ENCODE results near the gene ZNF581. TPM values are rescaled to one million over a fixed set of nuclear protein-coding genes. Genes with fewer than 3 reads are reported as not detected.

ZNF581 gene
- total RNA-seq, 1 experiment from 2014 or later, result 37.5 TPM

DNA sequence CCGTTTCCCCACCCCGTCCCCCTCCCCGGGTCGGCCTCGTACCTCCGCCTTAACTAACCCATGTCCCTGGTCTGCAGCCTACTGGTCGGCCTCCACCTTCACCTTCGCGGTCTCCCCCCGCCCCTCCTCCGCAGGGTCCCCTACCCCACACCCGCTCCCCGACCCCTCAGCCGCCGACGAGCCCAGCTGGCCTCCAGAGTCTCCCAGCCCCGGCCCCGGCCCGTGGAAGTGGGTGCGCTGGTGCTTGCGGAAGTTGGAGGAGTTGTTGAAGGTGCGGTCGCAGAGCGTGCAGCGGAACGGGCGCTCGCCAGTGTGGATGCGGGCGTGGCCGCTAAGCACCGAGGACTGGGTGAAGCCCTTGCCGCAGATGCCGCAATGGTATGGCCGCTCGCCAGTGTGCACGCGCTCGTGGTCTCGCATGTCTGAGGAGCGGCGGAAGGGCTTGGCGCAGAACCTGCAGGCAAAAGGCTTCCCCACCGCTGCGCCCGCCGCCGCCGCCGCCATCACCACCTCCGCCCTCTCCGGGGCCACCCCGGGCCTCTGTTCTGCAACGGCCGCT, 21.7 kb upstream of the ZNF581 start:
- Histone ChIP-seq H3K4me1 (ENCODE audit: insufficient read depth, low read length) (peaks cover 10% of the 10 kb centered on the region), H3K4me2 (ENCODE audit: low read length) (no peak overlapping the region), H3K4me3 (ENCODE audit: low read length) (no peak overlapping the region), H2AFZ (ENCODE audit: low read length) (no peak overlapping the region), H3F3A (ENCODE audit: low read length, unreplicated experiment) (no peaks in the 10 kb centered on the region), H3K9ac (ENCODE audit: low read length) (no peak overlapping the region), H3K9me3 (ENCODE audit: low read length) (no peaks in the 10 kb centered on the region), H3K27me3 (ENCODE audit: low read length) (no peaks in the 10 kb centered on the region), H3K79me2 (ENCODE audit: low read length) (peaks cover 8% of the 10 kb centered on the region), H3K36me3 (ENCODE audit: low read depth, low read length) (no peaks in the 10 kb centered on the region), H4K20me1 (ENCODE audit: low read length) (peaks cover 4% of the 10 kb centered on the region; the same call in 1 of the 2 replicates), H3K27ac (ENCODE audit: low read length) (no peak overlapping the region), H3K9me2 (replicated peaks; ENCODE audit: low read length) (no peaks in the 10 kb centered on the region)
- CTCF ChIA-PET, result no interaction called here
- TF ChIP-seq, protein P1, sequence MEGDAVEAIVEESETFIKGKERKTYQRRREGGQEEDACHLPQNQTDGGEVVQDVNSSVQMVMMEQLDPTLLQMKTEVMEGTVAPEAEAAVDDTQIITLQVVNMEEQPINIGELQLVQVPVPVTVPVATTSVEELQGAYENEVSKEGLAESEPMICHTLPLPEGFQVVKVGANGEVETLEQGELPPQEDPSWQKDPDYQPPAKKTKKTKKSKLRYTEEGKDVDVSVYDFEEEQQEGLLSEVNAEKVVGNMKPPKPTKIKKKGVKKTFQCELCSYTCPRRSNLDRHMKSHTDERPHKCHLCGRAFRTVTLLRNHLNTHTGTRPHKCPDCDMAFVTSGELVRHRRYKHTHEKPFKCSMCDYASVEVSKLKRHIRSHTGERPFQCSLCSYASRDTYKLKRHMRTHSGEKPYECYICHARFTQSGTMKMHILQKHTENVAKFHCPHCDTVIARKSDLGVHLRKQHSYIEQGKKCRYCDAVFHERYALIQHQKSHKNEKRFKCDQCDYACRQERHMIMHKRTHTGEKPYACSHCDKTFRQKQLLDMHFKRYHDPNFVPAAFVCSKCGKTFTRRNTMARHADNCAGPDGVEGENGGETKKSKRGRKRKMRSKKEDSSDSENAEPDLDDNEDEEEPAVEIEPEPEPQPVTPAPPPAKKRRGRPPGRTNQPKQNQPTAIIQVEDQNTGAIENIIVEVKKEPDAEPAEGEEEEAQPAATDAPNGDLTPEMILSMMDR (conservative IDR thresholded peaks at IDR 0.05; ENCODE audit: low read depth, low read length), result no peak
- TF ChIP-seq EZH2 (IDR thresholded peaks at IDR 0.05; ENCODE audit: low read length, unreplicated experiment) (no peak), EZH2phosphoT487 (IDR thresholded peaks at IDR 0.05; ENCODE audit: borderline replicate concordance, low read length) (no peak)
- no peak for ATAC-seq
- no TSS peak for BruUV-seq (replicated peaks)
- no peak for DNase-seq
- POLR2A ChIA-PET (ENCODE audit: unreplicated experiment), result no interaction called here
- intact Hi-C loops (cut with micrococcal nuclease), result no loop called here

DNA sequence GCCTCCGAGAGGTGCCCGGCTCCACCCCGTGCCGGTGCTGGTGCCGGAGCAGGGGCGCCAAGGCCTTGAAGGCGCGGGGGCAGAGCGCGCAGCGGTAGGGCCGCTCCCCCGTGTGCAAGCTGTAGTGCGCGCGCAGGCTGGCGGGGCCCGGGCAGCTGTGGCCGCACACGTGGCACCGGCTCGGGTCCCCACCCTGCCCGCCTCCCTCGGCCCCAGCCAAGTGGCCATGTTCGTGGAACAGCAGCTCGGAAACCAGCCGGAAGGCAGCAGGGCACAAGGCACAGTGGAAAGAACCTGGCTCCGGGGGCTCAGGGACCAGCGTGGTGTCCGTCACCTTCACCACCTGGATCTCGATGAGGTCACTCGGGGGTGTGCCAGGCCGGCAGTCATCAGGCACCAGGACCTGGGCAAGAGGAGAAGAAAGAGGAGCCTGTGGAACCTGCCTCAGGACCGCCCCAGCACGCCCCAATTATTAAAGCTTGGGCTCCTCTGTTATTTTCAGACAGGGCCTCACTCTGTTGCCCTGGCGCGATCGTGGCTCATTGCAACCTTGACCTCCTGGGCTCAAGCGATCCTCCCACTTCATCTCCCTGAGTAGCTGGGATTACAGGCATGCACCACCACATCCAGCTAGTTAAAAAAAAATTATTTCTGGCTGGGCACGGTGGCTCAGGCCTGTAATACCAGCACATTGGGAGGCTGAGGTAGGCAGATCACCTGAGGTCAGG, 21.0 kb upstream of the ZNF581 start:
- H3K27ac ChIP-seq (ENCODE audit: low read length), result no peak overlapping the region
- H4K20me1 ChIP-seq (ENCODE audit: low read length), result peaks cover 4% of the 10 kb centered on the region; the same call in 1 of the 2 replicates
- H3F3A ChIP-seq (ENCODE audit: low read length, unreplicated experiment), result no peaks in the 10 kb centered on the region
- TF ChIP-seq EZH2 (IDR thresholded peaks at IDR 0.05; ENCODE audit: low read length, unreplicated experiment) (no peak), EZH2phosphoT487 (IDR thresholded peaks at IDR 0.05; ENCODE audit: borderline replicate concordance, low read length) (no peak)
- TF ChIP-seq, protein P1 (conservative IDR thresholded peaks at IDR 0.05; ENCODE audit: low read depth, low read length), result no peak
- no peak overlapping the region for H3K4me2 ChIP-seq (ENCODE audit: low read length)
- POLR2A ChIA-PET (ENCODE audit: unreplicated experiment), result no interaction called here
- peaks cover 8% of the 10 kb centered on the region for H3K79me2 ChIP-seq (ENCODE audit: low read length)
- CTCF ChIA-PET, result interaction anchor here (0.7 kb wide), 1 partner anchor 17 kb away, joined by 3 read pairs; the partner anchor contains the start of gene ZNF865
- H3K9me2 ChIP-seq (replicated peaks; ENCODE audit: low read length), result no peaks in the 10 kb centered on the region
- no peaks in the 10 kb centered on the region for H3K27me3 ChIP-seq (ENCODE audit: low read length)
- no TSS peak for BruUV-seq (replicated peaks)
- H3K9me3 ChIP-seq (ENCODE audit: low read length), result no peaks in the 10 kb centered on the region
- peaks cover 10% of the 10 kb centered on the region for H3K4me1 ChIP-seq (ENCODE audit: insufficient read depth, low read length)
- no peak for DNase-seq
- intact Hi-C loops (cut with micrococcal nuclease), result no loop called here
- no peak for ATAC-seq
- no peak overlapping the region for H3K9ac ChIP-seq (ENCODE audit: low read length)
- H3K36me3 ChIP-seq (ENCODE audit: low read depth, low read length), result no peaks in the 10 kb centered on the region
- H2AFZ ChIP-seq (ENCODE audit: low read length), result no peak overlapping the region
- H3K4me3 ChIP-seq (ENCODE audit: low read length), result no peak overlapping the region

DNA sequence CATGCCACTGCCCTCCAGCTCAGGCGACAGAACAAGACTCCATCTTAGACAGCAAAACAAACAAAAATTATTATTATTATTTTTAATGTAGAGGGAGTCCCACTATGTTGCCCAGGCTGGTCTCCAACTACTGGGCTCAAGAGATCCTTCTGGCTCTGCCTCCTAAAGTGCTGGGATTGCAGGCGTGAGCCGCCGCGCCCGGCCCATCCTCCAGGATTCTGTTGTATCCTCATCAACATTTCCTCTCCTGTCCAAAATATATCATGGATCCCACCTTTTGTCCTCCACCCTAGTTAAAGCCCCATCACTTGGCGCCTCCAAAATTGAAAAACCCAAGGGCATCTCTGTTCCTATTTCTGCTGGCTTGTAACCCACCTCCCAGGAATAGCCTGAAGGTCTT, 20.3 kb upstream of the ZNF581 start:
- CTCF ChIA-PET, result interaction anchor here (0.7 kb wide), 1 partner anchor 17 kb away, joined by 3 read pairs; the partner anchor contains the start of gene ZNF865
- POLR2A ChIA-PET (ENCODE audit: unreplicated experiment), result interaction anchor here (0.6 kb wide), 1 partner anchor 172 kb away, joined by 9 read pairs; no protein-coding TSS in a partner anchor
- no TSS peak for BruUV-seq (replicated peaks)
- Histone ChIP-seq H3K36me3 (ENCODE audit: low read depth, low read length) (no peaks in the 10 kb centered on the region), H3K27ac (ENCODE audit: low read length) (no peak overlapping the region), H3K4me3 (ENCODE audit: low read length) (no peak overlapping the region), H3K9ac (ENCODE audit: low read length) (no peak overlapping the region), H3K9me2 (replicated peaks; ENCODE audit: low read length) (no peaks in the 10 kb centered on the region), H3K79me2 (ENCODE audit: low read length) (peaks cover 8% of the 10 kb centered on the region), H3K9me3 (ENCODE audit: low read length) (no peaks in the 10 kb centered on the region), H3K4me1 (ENCODE audit: insufficient read depth, low read length) (peaks cover 10% of the 10 kb centered on the region), H2AFZ (ENCODE audit: low read length) (no peak overlapping the region), H4K20me1 (ENCODE audit: low read length) (peaks cover 4% of the 10 kb centered on the region; the same call in 1 of the 2 replicates), H3F3A (ENCODE audit: low read length, unreplicated experiment) (no peaks in the 10 kb centered on the region), H3K27me3 (ENCODE audit: low read length) (no peaks in the 10 kb centered on the region), H3K4me2 (ENCODE audit: low read length) (no peak overlapping the region)
- intact Hi-C loops (cut with micrococcal nuclease), result no loop called here
- TF ChIP-seq EZH2 (IDR thresholded peaks at IDR 0.05; ENCODE audit: low read length, unreplicated experiment), result no peak
- TF ChIP-seq, protein P1 (conservative IDR thresholded peaks at IDR 0.05; ENCODE audit: low read depth, low read length), result no peak
- no peak for TF ChIP-seq EZH2phosphoT487 (IDR thresholded peaks at IDR 0.05; ENCODE audit: borderline replicate concordance, low read length)
- DNase-seq, result no peak
- no peak for ATAC-seq
